Kidney epithelial cell (primary cell): ENCODE data around the gene GCC1. TPM values are rescaled to one million over a fixed set of nuclear protein-coding genes. Genes with fewer than 3 reads are reported as not detected.
A peak's percentile ranks its signal among the peaks of the same experiment; 100 is the strongest.

Experiments used
- DNase-seq: peaks from one replicate; pipeline ENCODE4 v3.0.0-alpha.2; 2010; ENCODE audit warnings: low read depth
- H3K27me3 ChIP-seq: 2 replicates; pipeline ENCODE4 v1.6.0; 2011; ENCODE audit warnings: low read length; ENCODE audit not compliant: control insufficient read depth, insufficient read depth
- H3K36me3 ChIP-seq: 2 replicates; pipeline ENCODE4 v1.5.1; 2011; ENCODE audit warnings: low read length; ENCODE audit not compliant: control insufficient read depth, insufficient read depth
- H3K4me3 ChIP-seq: 2 replicates; pipeline ENCODE4 v1.5.1; 2011; ENCODE audit warnings: low read depth, mild to moderate bottlenecking, control low read depth, low read length
- CTCF ChIP-seq: IDR thresholded peaks from 2 replicates; pipeline ENCODE4 v1.5.1; 2011; ENCODE audit warnings: mild to moderate bottlenecking, moderate library complexity, low read length, control low read depth, inconsistent platforms; ENCODE audit not compliant: insufficient read depth, poor library complexity, severe bottlenecking
- total RNA-seq: library from RNA; depleted of rRNA; stranded (reverse); fragments of >200 nt; gene quantifications from 2 replicates; pipeline ENCODE4 v1.2.3, GENCODE V29; 2015

GCC1 gene
- total RNA-seq, 1 donor from 2014 or later = 35.0 TPM

- H3K4me3 ChIP-seq = peak within 1 kb of the TSS; percentile 94
- DNase-seq = no peak
- TF ChIP-seq CTCF = no peak
Measured at GRCh38 chr7:127588019-127588696, 2.8 kb upstream of the GCC1 start, which contains the start of gene ARF5. TSS of gene ARF5 (plus strand) at chr7:127588411. CDS start at chr7:127588499, 88 bp downstream.

GRCh38 chr7:127587663-127588018, 2.2 kb upstream of the GCC1 start:
- DNase-seq = no peak
- H3K4me3 ChIP-seq = peak overlapping the region; percentile 94
- H3K36me3 ChIP-seq = peaks cover 1% of the 10 kb centered on the region

More at GRCh38 chr7:127588019-127588696, 2.8 kb upstream of the GCC1 start, which contains the start of gene ARF5:
- no peaks in the 10 kb centered on the region for H3K27me3 ChIP-seq
- no peaks in the 10 kb centered on the region for H3K36me3 ChIP-seq

GRCh38 chr7:127586346-127586745, 950 bp upstream of the GCC1 start:
- Histone ChIP-seq H3K4me3 (no peak overlapping the region), H3K36me3 (peaks cover 1% of the 10 kb centered on the region), H3K27me3 (no peaks in the 10 kb centered on the region)
- no peak for DNase-seq
- TF ChIP-seq CTCF = no peak

More at GRCh38 chr7:127587663-127588018, 2.2 kb upstream of the GCC1 start:
- no peak for TF ChIP-seq CTCF
- H3K27me3 ChIP-seq = no peaks in the 10 kb centered on the region

GRCh38 chr7:127584648-127585043, 750 bp downstream of the GCC1 start:
- TF ChIP-seq CTCF = no peak
- peak overlapping the region; percentile 76 for H3K4me3 ChIP-seq
- no peak for DNase-seq

GRCh38 chr7:127582361-127582760, 3.0 kb downstream of the GCC1 start:
- DNase-seq = no peak
- no peak for TF ChIP-seq CTCF
- Histone ChIP-seq H3K27me3 (no peaks in the 10 kb centered on the region), H3K36me3 (peaks cover 1% of the 10 kb centered on the region), H3K4me3 (no peak overlapping the region)

More at GRCh38 chr7:127584648-127585043, 750 bp downstream of the GCC1 start:
- no peaks in the 10 kb centered on the region for H3K27me3 ChIP-seq
- peaks cover 1% of the 10 kb centered on the region for H3K36me3 ChIP-seq

GRCh38 chr7:127581716-127582115, 3.7 kb downstream of the GCC1 start:
- TF ChIP-seq CTCF = no peak
- no peak for DNase-seq

More at GRCh38 chr7:127581716-127582115, 3.7 kb downstream of the GCC1 start:
- Histone ChIP-seq H3K27me3 (no peaks in the 10 kb centered on the region), H3K36me3 (peaks cover 1% of the 10 kb centered on the region), H3K4me3 (no peak overlapping the region)
